SK-N-SH treated with all-trans-retinoic acid at 6 μM for 48 hours (cell line): ENCODE measurements around the gene POLR2H.

Experiments
- BACH2 ChIP-seq: fragments of 250-450 bp; sonication (Bioruptor Pico); IDR thresholded peaks from 2 replicates; pipeline ENCODE4 v1.9.0; 2021; ENCODE audit warnings: mild to moderate bottlenecking, borderline replicate concordance
- CREB5 ChIP-seq: fragments of 250-450 bp; sonication (Bioruptor Pico); IDR thresholded peaks from 2 replicates; pipeline ENCODE4 v1.5.1; 2020; ENCODE audit warnings: low read depth, mild to moderate bottlenecking, moderate library complexity

GRCh38 chr3:184372911-184373310 lies 11.4 kb downstream of the POLR2H start:
- no peak for TF ChIP-seq BACH2 (CRISPR knock-in tag)
- no peak for TF ChIP-seq CREB5
